Neuronal stem cell (in vitro differentiated cells): ENCODE measurements around the gene CTTNBP2.

Experiments used
- DNase-seq: peaks from one replicate; pipeline ENCODE4 v3.0.0-alpha.2; 2013; ENCODE audit warnings: low spot score
- H2AFZ ChIP-seq: one replicate; pipeline ENCODE4 v1.6.1; 2013; ENCODE audit warnings: mild to moderate bottlenecking, low read length, inconsistent platforms
- H2AK5ac ChIP-seq: 2 replicates; pipeline ENCODE4 v1.6.1; 2013; ENCODE audit warnings: low read depth, mild to moderate bottlenecking, inconsistent platforms, low read length, moderate library complexity, mixed read lengths
- H2BK120ac ChIP-seq: 2 replicates; pipeline ENCODE4 v1.6.1; 2013; ENCODE audit warnings: low read depth, mild to moderate bottlenecking, inconsistent platforms, low read length, moderate library complexity, mixed read lengths
- H2BK12ac ChIP-seq: one replicate; pipeline ENCODE4 v1.6.1; 2013; ENCODE audit warnings: low read length, inconsistent platforms
- H2BK15ac ChIP-seq: 2 replicates; pipeline ENCODE4 v1.6.1; 2013; ENCODE audit warnings: mild to moderate bottlenecking, low read length, inconsistent platforms, mixed read lengths
- H2BK5ac ChIP-seq: one replicate; pipeline ENCODE4 v1.6.1; 2013; ENCODE audit warnings: inconsistent platforms, mild to moderate bottlenecking, low read length, moderate library complexity
- H3K14ac ChIP-seq: one replicate; pipeline ENCODE4 v1.6.1; 2013; ENCODE audit warnings: low read length, inconsistent platforms
- H3K18ac ChIP-seq: 2 replicates; pipeline ENCODE4 v1.6.1; 2013; ENCODE audit warnings: low read length, inconsistent platforms
- H3K23ac ChIP-seq: 2 replicates; pipeline ENCODE4 v1.6.1; 2013; ENCODE audit warnings: low read depth, mild to moderate bottlenecking, mixed read lengths, low read length, inconsistent platforms; ENCODE audit not compliant: poor library complexity
- H3K27ac ChIP-seq: replicated peaks from 3 replicates; pipeline ENCODE4 v1.5.1; 2013; ENCODE audit warnings: low read length, inconsistent platforms
- H3K27me3 ChIP-seq, 3 experiments: 2 replicates each; pipeline ENCODE4 v1.6.1; 2013; ENCODE audit warnings: low read length in 3 of 3, mild to moderate bottlenecking in 2 of 3, inconsistent platforms in 1 of 3, low read depth in 1 of 3, mixed read lengths in 1 of 3, moderate library complexity in 1 of 3; ENCODE audit not compliant: control insufficient read depth in 3 of 3, insufficient read depth in 3 of 3
- H3K36me3 ChIP-seq, 2 donors: replicated peaks in 1 of 2; 2 replicates each; pipeline ENCODE4 v1.6.1; 2013; ENCODE audit warnings: low read length in 2 of 2; ENCODE audit not compliant: control insufficient read depth in 2 of 2, insufficient read depth in 2 of 2
- H3K4ac ChIP-seq: 2 replicates; pipeline ENCODE4 v1.6.1; 2013; ENCODE audit warnings: inconsistent platforms, mild to moderate bottlenecking, low read length, moderate library complexity
- H3K4me1 ChIP-seq, 2 donors: 1 replicate in 1 of 2; 2 replicates in 1 of 2; pipeline ENCODE4 v1.6.1; 2013; ENCODE audit warnings: low read length in 2 of 2, low read depth in 1 of 2; ENCODE audit not compliant: control insufficient read depth in 2 of 2, insufficient read depth in 1 of 2
- H3K4me2 ChIP-seq: one replicate; pipeline ENCODE4 v1.6.1; 2013; ENCODE audit warnings: mild to moderate bottlenecking, low read length, inconsistent platforms; ENCODE audit not compliant: insufficient read depth, poor library complexity, severe bottlenecking
- H3K4me3 ChIP-seq, 2 donors: 2 replicates each; pipeline ENCODE4 v1.5.1; 2013; ENCODE audit warnings: low read length in 2 of 2, mild to moderate bottlenecking in 2 of 2, inconsistent platforms in 1 of 2, moderate library complexity in 1 of 2
- H3K79me1 ChIP-seq: one replicate; pipeline ENCODE4 v1.6.1; 2013; ENCODE audit warnings: low read depth, mild to moderate bottlenecking, inconsistent platforms, low read length, moderate library complexity
- H3K9ac ChIP-seq: one replicate; pipeline ENCODE4 v1.6.1; 2013; ENCODE audit warnings: mild to moderate bottlenecking, low read depth, low read length, inconsistent platforms; ENCODE audit not compliant: poor library complexity
- H3K9me3 ChIP-seq, 2 donors: replicated peaks in 1 of 2; 2 replicates each; pipeline versions ENCODE3 to v1.6.1; 2013; ENCODE audit warnings: low read length in 2 of 2, mild to moderate bottlenecking in 2 of 2, inconsistent platforms in 1 of 2, low read depth in 1 of 2, mixed read lengths in 1 of 2, moderate library complexity in 1 of 2; ENCODE audit not compliant: control insufficient read depth in 2 of 2, insufficient read depth in 1 of 2
- H4K8ac ChIP-seq: one replicate; pipeline ENCODE4 v1.6.1; 2013; ENCODE audit warnings: low read depth, mild to moderate bottlenecking, inconsistent platforms, low read length, moderate library complexity
- H4K91ac ChIP-seq: one replicate; pipeline ENCODE4 v1.6.1; 2013; ENCODE audit warnings: low read length, low read depth, mild to moderate bottlenecking, inconsistent platforms; ENCODE audit not compliant: poor library complexity
- WGBS, 2 donors: extraction: QIAGEN DNeasy Blood & Tissue Kit; methylation state at CpG; one replicate each; pipeline ENCODE4 v1.1.7; 2013; ENCODE audit warnings: missing lambda C conversion rate in 2 of 2, mixed read lengths in 1 of 2; ENCODE audit not compliant: insufficient read length in 2 of 2, insufficient replicate concordance in 1 of 2; ENCODE audit errors: extremely low coverage in 2 of 2; 5-methylcytosine and 5-hydroxymethylcytosine counted together

The CTTNBP2 gene

DNA sequence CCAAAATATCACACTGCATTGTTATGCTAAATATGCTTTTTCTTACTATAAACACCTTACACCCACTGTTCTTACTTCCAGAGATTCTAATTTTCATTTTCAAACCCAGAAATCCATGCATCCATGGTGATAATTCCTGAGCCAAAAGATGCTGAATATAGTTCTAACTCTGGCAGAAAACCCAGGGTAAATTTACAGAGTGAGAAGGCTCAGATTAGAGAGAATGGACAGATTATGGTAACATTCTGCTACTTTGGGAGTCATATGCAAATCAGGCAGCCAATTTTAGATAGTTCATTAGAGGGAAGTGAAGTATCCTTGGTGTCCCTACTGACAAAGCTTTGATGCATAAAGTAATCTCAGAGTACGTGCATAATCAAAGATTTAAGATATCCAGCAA, 15.4 kb upstream of the CTTNBP2 start:
- H3K4me2 ChIP-seq, result no peak overlapping the region
- no peak overlapping the region for H4K91ac ChIP-seq
- H3K27ac ChIP-seq, result no peak overlapping the region
- H3K23ac ChIP-seq, result no peak overlapping the region
- no peak overlapping the region for H3K4ac ChIP-seq
- H3K9ac ChIP-seq, result no peak overlapping the region
- H3K79me1 ChIP-seq, result no peaks in the 10 kb centered on the region
- no peak overlapping the region for H2AFZ ChIP-seq
- no peak overlapping the region for H3K18ac ChIP-seq
- no peak overlapping the region for H4K8ac ChIP-seq
- H3K4me3 ChIP-seq, result no peak overlapping the region
- no peaks in the 10 kb centered on the region for H3K4me1 ChIP-seq
- DNase-seq, result no peak
- no peak overlapping the region for H2BK120ac ChIP-seq
- H2AK5ac ChIP-seq, result no peak overlapping the region
- no peaks in the 10 kb centered on the region for H3K36me3 ChIP-seq
- H2BK12ac ChIP-seq, result no peak overlapping the region
- WGBS, 2 donors, result no CpG with 5 or more reads among the region's 1 CpG
- H3K9me3 ChIP-seq, result no peaks in the 10 kb centered on the region
- H3K14ac ChIP-seq, result no peak overlapping the region
- H3K27me3 ChIP-seq, result peaks cover 0 to 26% (median 0%) of the 10 kb centered on the region in 3 experiments
- no peak overlapping the region for H2BK15ac ChIP-seq
- no peak overlapping the region for H2BK5ac ChIP-seq

DNA sequence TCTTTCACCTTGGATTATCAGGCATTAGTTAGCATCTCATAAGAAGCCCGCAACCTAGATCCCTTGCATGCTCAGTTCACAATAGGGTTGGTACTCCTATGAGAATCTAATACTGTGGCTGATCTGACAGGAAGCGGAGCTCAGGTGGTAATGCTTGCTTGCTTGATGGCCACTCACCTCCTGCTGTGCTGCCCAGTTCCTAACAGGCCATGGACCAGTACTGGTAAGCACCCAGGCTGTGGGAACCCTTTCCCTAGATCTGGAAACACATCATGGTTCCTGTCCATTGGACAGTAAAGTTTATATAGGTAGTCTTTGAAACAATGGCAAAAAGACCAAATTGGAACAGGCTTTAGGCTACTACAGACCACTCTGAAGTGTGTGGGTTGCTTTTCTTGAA, 9.4 kb upstream of the CTTNBP2 start:
- H2BK5ac ChIP-seq, result no peak overlapping the region
- H4K8ac ChIP-seq, result no peak overlapping the region
- H3K14ac ChIP-seq, result no peak overlapping the region
- WGBS, 2 donors, result no CpG with 5 or more reads among the region's 2 CpGs
- H3K4me2 ChIP-seq, result no peak overlapping the region
- H4K91ac ChIP-seq, result no peak overlapping the region
- no peak overlapping the region for H3K4me3 ChIP-seq
- no peaks in the 10 kb centered on the region for H3K4me1 ChIP-seq
- H3K79me1 ChIP-seq, result no peaks in the 10 kb centered on the region
- no peak overlapping the region for H3K18ac ChIP-seq
- no peak overlapping the region for H2AFZ ChIP-seq
- no peak overlapping the region for H2BK15ac ChIP-seq
- no peak overlapping the region for H3K27ac ChIP-seq
- no peak overlapping the region for H3K23ac ChIP-seq
- no peak overlapping the region for H3K4ac ChIP-seq
- H3K27me3 ChIP-seq, result peaks cover 0 to 27% (median 0%) of the 10 kb centered on the region in 3 experiments
- DNase-seq, result no peak
- H3K9ac ChIP-seq, result no peak overlapping the region
- H2BK120ac ChIP-seq, result no peak overlapping the region
- no peaks in the 10 kb centered on the region for H3K9me3 ChIP-seq
- H2BK12ac ChIP-seq, result no peak overlapping the region
- no peak overlapping the region for H2AK5ac ChIP-seq
- no peaks in the 10 kb centered on the region for H3K36me3 ChIP-seq

DNA sequence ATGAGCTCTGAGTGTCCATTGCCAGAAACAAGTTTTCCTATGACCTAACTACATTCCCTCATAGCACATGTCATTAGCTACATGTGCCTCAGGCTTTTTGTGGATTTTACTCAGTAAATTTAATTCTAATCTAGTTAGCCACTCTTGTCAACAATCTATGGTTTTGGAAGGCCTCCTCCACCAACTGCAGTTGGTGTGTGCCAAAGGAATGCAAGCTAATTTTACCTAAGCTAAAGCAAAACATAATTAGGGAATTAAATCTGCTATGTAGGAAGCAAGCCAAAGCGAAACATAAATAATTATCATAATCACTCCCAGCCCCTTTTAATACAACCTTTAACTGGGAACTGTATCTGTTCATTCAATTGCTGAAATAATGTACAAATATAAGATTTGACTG, 3.5 kb upstream of the CTTNBP2 start:
- no peaks in the 10 kb centered on the region for H3K9me3 ChIP-seq
- no peak overlapping the region for H2BK12ac ChIP-seq
- H4K8ac ChIP-seq, result no peak overlapping the region
- WGBS, 2 donors, result no CpG with 5 or more reads among the region's 1 CpG
- H3K4me2 ChIP-seq, result no peak overlapping the region
- no peak overlapping the region for H2BK120ac ChIP-seq
- no peak overlapping the region for H2BK15ac ChIP-seq
- no peak overlapping the region for H3K18ac ChIP-seq
- no peaks in the 10 kb centered on the region for H3K36me3 ChIP-seq
- H2AK5ac ChIP-seq, result no peak overlapping the region
- H3K4me3 ChIP-seq, result no peak overlapping the region
- H2BK5ac ChIP-seq, result no peak overlapping the region
- peaks cover 0 to 42% (median 0%) of the 10 kb centered on the region in 3 experiments for H3K27me3 ChIP-seq
- no peaks in the 10 kb centered on the region for H3K79me1 ChIP-seq
- H2AFZ ChIP-seq, result no peak overlapping the region
- peaks cover 1 to 5% of the 10 kb centered on the region in 2 donors for H3K4me1 ChIP-seq
- no peak overlapping the region for H3K4ac ChIP-seq
- H3K9ac ChIP-seq, result no peak overlapping the region
- no peak overlapping the region for H3K27ac ChIP-seq
- no peak overlapping the region for H3K14ac ChIP-seq
- H4K91ac ChIP-seq, result no peak overlapping the region
- no peak overlapping the region for H3K23ac ChIP-seq
- DNase-seq, result no peak

DNA sequence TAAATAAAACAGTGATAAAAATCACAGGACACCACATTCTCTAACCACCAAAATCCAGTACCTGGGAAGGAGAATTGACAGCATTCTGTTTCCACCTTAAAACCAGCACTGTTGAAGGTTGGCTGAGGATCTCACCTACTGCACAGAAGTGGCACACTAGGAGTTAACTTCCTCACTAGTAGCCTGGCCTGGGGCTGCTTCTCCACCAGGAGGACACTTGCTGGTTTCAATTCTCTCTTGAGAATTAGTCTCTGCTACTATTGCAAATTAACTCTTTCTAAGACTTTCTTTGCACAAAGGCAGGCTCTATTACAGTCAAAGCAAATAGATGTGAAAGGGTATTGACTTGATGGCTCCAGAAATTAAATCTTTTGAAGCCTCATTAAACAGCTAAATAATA, 2.3 kb upstream of the CTTNBP2 start:
- Histone ChIP-seq H3K23ac (no peak overlapping the region), H3K14ac (no peak overlapping the region), H3K36me3 (no peaks in the 10 kb centered on the region), H2AFZ (no peak overlapping the region), H3K9ac (no peak overlapping the region), H3K4me3 (no peak overlapping the region), H3K9me3 (no peaks in the 10 kb centered on the region), H4K91ac (no peak overlapping the region), H2BK120ac (no peak overlapping the region), H4K8ac (no peak overlapping the region), H3K4ac (no peak overlapping the region), H2BK5ac (no peak overlapping the region), H2BK12ac (no peak overlapping the region), H2BK15ac (no peak overlapping the region), H3K27me3 (peaks cover 0 to 44% (median 0%) of the 10 kb centered on the region in 3 experiments), H3K4me1 (peaks cover 1 to 5% of the 10 kb centered on the region in 2 donors), H3K27ac (no peak overlapping the region), H3K18ac (no peak overlapping the region), H3K4me2 (no peak overlapping the region), H3K79me1 (no peaks in the 10 kb centered on the region), H2AK5ac (no peak overlapping the region)
- DNase-seq, result peak; percentile 32
